Measurements from ENCODE around the gene C1QL4.

The C1QL4 gene

DNA sequence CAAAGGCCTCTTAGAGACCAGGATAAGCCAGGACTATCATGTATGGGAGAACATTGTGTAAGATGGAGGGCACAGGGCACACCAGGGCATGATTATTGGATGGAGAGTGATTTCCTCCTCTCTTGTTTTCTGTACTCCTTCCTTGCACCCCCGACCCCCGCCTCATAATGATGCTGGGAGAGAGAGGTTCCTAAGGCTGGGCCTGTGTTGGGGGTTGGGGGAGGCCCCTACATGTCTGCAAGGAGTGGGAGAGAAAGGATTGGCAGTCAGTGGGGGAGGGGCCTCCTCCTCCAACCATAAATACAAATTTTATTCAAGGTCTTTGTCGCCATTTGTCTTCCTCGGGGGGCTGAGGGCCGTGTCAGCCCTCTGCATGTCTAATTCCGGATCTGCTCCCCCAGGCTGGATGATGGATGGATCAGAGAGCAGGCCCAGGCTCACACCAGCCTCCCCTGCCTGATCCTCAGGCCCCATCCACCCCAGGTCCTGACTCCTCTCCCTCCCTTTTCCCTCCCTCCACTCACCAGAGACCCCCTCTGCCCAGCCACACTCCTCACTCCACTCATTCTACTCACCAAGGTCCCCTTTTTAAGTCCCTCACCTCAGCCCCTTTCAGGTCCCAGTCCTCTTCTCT is 2.0 kb upstream of the C1QL4 start:
- H3K18ac ChIP-seq (ENCODE audit: low read length), result no peak overlapping the region
- no peak overlapping the region for H2AFZ ChIP-seq (ENCODE audit: insufficient read depth, low read length, poor library complexity)
- no peak overlapping the region for H3K23ac ChIP-seq (ENCODE audit: low read length)
- H3K4me3 ChIP-seq (ENCODE audit: low read depth, low read length), result no peak overlapping the region
- H3K27me3 ChIP-seq (ENCODE audit: insufficient read depth, low read length), result peaks cover 86% of the 10 kb centered on the region
- H4K8ac ChIP-seq (ENCODE audit: low read depth, low read length), result no peak overlapping the region
- no peak overlapping the region for H3K4ac ChIP-seq (ENCODE audit: low read depth, low read length)
- no peak overlapping the region for H3K27ac ChIP-seq (ENCODE audit: low read depth, low read length)
- H3K4me2 ChIP-seq (ENCODE audit: low read length), result no peak overlapping the region
- no CpG with 5 or more reads among the region's 6 CpGs for WGBS (ENCODE audit: extremely low coverage, insufficient coverage, insufficient read length)
- no peak overlapping the region for H2BK120ac ChIP-seq (ENCODE audit: insufficient read depth, low read length, poor library complexity)
- H3K9me3 ChIP-seq (ENCODE audit: insufficient read depth, low read depth, low read length), result peaks cover 11% of the 10 kb centered on the region
- no peak overlapping the region for H2AK5ac ChIP-seq (ENCODE audit: low read length)
- no peak overlapping the region for H4K12ac ChIP-seq (ENCODE audit: low read depth, low read length)
- H3K79me1 ChIP-seq (ENCODE audit: low read length), result no peaks in the 10 kb centered on the region
- H4K91ac ChIP-seq (ENCODE audit: low read depth, low read length), result no peak overlapping the region
- no peak overlapping the region for H3K9ac ChIP-seq (ENCODE audit: low read length)
- H3K36me3 ChIP-seq (ENCODE audit: control insufficient read depth in 1 of 2, insufficient read depth in 2 of 2, low read length in 2 of 2), result no peaks in the 10 kb centered on the region
- no peak overlapping the region for H2BK12ac ChIP-seq (ENCODE audit: low read length)
- H3K4me1 ChIP-seq (ENCODE audit: control insufficient read depth in 1 of 2, insufficient read depth in 2 of 2, low read length in 2 of 2), result peaks cover 13 to 17% of the 10 kb centered on the region in 2 experiments
- H3K14ac ChIP-seq (ENCODE audit: low read length), result no peak overlapping the region
- no peaks in the 10 kb centered on the region for H3K79me2 ChIP-seq (ENCODE audit: control insufficient read depth, insufficient read depth, low read length, poor library complexity)
- no peak overlapping the region for H2BK5ac ChIP-seq (ENCODE audit: low read depth, low read length, poor library complexity)
- DNase-seq, result no peak

GRCh38 chr12:49335955-49336644 is 888 bp downstream of the C1QL4 start:
- WGBS (ENCODE audit: extremely low coverage, insufficient coverage, insufficient read length), result no CpG with 5 or more reads among the region's 72 CpGs
- H2BK5ac ChIP-seq (ENCODE audit: low read depth, low read length, poor library complexity), result no peak overlapping the region

DNA sequence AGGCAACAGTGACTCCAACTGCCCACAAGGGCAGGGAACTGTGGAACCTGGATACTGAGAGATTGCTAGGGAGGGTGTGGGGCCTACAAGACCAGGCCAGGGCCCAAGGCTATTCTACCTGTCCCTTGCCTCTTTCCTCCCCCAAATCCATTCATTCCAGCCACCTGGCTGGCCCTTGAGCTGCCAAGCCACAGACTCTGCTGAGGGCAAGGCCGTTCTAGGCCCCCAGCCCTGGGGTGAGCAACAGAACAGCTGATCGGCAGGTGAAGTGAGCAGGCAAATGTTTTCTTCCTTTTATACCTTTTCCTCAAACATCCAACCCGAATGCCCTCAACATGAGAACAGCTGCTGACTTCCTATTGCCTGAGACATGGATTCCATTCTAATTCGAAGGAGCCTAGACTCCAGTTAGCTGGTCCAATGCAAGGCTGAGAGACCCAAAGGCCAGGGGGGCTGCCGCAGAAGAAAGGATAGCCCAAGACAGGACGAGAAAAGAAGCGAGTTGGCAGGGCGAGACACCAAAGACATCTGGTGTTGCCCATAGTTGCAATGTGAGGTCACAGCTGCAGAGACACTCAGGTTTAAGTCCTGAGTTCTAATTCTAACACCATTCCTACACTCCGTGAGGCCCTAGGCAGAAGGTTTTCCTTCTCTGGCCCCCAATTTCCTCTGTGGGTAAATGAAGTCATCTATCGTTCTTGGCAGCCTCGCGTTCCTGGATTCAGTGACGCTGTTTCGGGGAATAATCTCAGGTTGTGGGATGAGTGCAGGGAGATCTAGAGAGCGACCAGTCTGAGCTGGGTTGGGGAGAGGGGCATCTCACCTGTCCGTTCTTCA is 1.7 kb downstream of the C1QL4 start:
- no CpG with 5 or more reads among the region's 16 CpGs for WGBS (ENCODE audit: extremely low coverage, insufficient coverage, insufficient read length)

More at GRCh38 chr12:49335955-49336644, 888 bp downstream of the C1QL4 start:
- Histone ChIP-seq H4K8ac (ENCODE audit: low read depth, low read length) (no peak overlapping the region), H2AFZ (ENCODE audit: insufficient read depth, low read length, poor library complexity) (no peak overlapping the region), H3K27me3 (ENCODE audit: insufficient read depth, low read length) (peaks cover 59% of the 10 kb centered on the region), H3K27ac (ENCODE audit: low read depth, low read length) (no peak overlapping the region), H4K91ac (ENCODE audit: low read depth, low read length) (no peak overlapping the region), H3K4me3 (ENCODE audit: low read depth, low read length) (no peak overlapping the region), H3K14ac (ENCODE audit: low read length) (no peak overlapping the region), H3K4me2 (ENCODE audit: low read length) (peak overlapping the region; percentile 72), H3K23ac (ENCODE audit: low read length) (no peak overlapping the region), H2AK5ac (ENCODE audit: low read length) (no peak overlapping the region), H3K79me1 (ENCODE audit: low read length) (no peaks in the 10 kb centered on the region), H2BK12ac (ENCODE audit: low read length) (no peak overlapping the region), H3K79me2 (ENCODE audit: control insufficient read depth, insufficient read depth, low read length, poor library complexity) (no peaks in the 10 kb centered on the region), H3K18ac (ENCODE audit: low read length) (no peak overlapping the region), H2BK120ac (ENCODE audit: insufficient read depth, low read length, poor library complexity) (no peak overlapping the region), H3K36me3 (ENCODE audit: control insufficient read depth in 1 of 2, insufficient read depth in 2 of 2, low read length in 2 of 2) (peaks cover 4 to 6% of the 10 kb centered on the region in 2 experiments), H3K4ac (ENCODE audit: low read depth, low read length) (no peak overlapping the region), H3K9ac (ENCODE audit: low read length) (no peak overlapping the region), H3K4me1 (ENCODE audit: control insufficient read depth in 1 of 2, insufficient read depth in 2 of 2, low read length in 2 of 2) (peaks cover 4 to 5% of the 10 kb centered on the region in 2 experiments), H4K12ac (ENCODE audit: low read depth, low read length) (no peak overlapping the region), H3K9me3 (ENCODE audit: insufficient read depth, low read depth, low read length) (peaks cover 11% of the 10 kb centered on the region)
- DNase-seq, result no peak

DNA sequence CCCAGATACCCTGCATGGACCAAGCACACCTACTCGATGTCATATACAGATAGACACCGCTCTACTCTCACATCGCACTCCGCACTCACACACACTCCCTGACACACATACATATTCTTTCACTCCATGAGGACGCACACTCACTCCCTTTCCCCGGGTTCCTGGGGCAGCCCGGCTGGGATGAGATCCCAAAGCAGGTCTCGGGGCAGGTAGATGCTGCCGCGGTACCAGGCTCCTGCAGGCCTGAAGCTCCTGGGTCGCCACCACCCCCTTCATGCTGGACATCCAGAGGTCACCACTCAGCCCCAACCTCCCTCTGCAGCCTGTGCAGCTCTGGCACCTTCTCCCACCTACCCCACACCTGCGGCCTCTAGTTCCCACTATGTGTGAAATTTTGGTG is 2.3 kb downstream of the C1QL4 start:
- Histone ChIP-seq H3K27ac (ENCODE audit: low read depth, low read length) (no peak overlapping the region), H3K23ac (ENCODE audit: low read length) (no peak overlapping the region), H4K8ac (ENCODE audit: low read depth, low read length) (no peak overlapping the region), H3K4me1 (ENCODE audit: control insufficient read depth in 1 of 2, insufficient read depth in 2 of 2, low read length in 2 of 2) (peaks cover 4 to 5% of the 10 kb centered on the region in 2 experiments), H3K4me3 (ENCODE audit: low read depth, low read length) (no peak overlapping the region), H3K79me2 (ENCODE audit: control insufficient read depth, insufficient read depth, low read length, poor library complexity) (no peaks in the 10 kb centered on the region), H2BK120ac (ENCODE audit: insufficient read depth, low read length, poor library complexity) (no peak overlapping the region), H3K14ac (ENCODE audit: low read length) (no peak overlapping the region), H2AFZ (ENCODE audit: insufficient read depth, low read length, poor library complexity) (no peak overlapping the region), H3K27me3 (ENCODE audit: insufficient read depth, low read length) (peaks cover 47% of the 10 kb centered on the region), H3K79me1 (ENCODE audit: low read length) (no peaks in the 10 kb centered on the region), H2BK12ac (ENCODE audit: low read length) (no peak overlapping the region), H2AK5ac (ENCODE audit: low read length) (no peak overlapping the region), H3K4ac (ENCODE audit: low read depth, low read length) (no peak overlapping the region), H3K9me3 (ENCODE audit: insufficient read depth, low read depth, low read length) (peaks cover 11% of the 10 kb centered on the region), H4K91ac (ENCODE audit: low read depth, low read length) (no peak overlapping the region), H3K4me2 (ENCODE audit: low read length) (no peak overlapping the region), H3K36me3 (ENCODE audit: control insufficient read depth in 1 of 2, insufficient read depth in 2 of 2, low read length in 2 of 2) (peaks cover 15 to 20% of the 10 kb centered on the region in 2 experiments), H4K12ac (ENCODE audit: low read depth, low read length) (no peak overlapping the region), H2BK5ac (ENCODE audit: low read depth, low read length, poor library complexity) (no peak overlapping the region), H3K9ac (ENCODE audit: low read length) (no peak overlapping the region), H3K18ac (ENCODE audit: low read length) (no peak overlapping the region)
- DNase-seq, result no peak
- WGBS (ENCODE audit: extremely low coverage, insufficient coverage, insufficient read length), result 100% methylated on average over 3 of the region's 12 CpGs

More for the DNA sequence above, 1.7 kb downstream of the C1QL4 start:
- Histone ChIP-seq H2AK5ac (ENCODE audit: low read length) (no peak overlapping the region), H3K9ac (ENCODE audit: low read length) (no peak overlapping the region), H2AFZ (ENCODE audit: insufficient read depth, low read length, poor library complexity) (no peak overlapping the region), H3K36me3 (ENCODE audit: control insufficient read depth in 1 of 2, insufficient read depth in 2 of 2, low read length in 2 of 2) (peaks cover 10 to 13% of the 10 kb centered on the region in 2 experiments), H3K79me2 (ENCODE audit: control insufficient read depth, insufficient read depth, low read length, poor library complexity) (no peaks in the 10 kb centered on the region), H2BK5ac (ENCODE audit: low read depth, low read length, poor library complexity) (no peak overlapping the region), H2BK12ac (ENCODE audit: low read length) (no peak overlapping the region), H4K8ac (ENCODE audit: low read depth, low read length) (no peak overlapping the region), H2BK120ac (ENCODE audit: insufficient read depth, low read length, poor library complexity) (no peak overlapping the region), H3K4ac (ENCODE audit: low read depth, low read length) (no peak overlapping the region), H3K23ac (ENCODE audit: low read length) (no peak overlapping the region), H3K27me3 (ENCODE audit: insufficient read depth, low read length) (peaks cover 53% of the 10 kb centered on the region), H3K27ac (ENCODE audit: low read depth, low read length) (no peak overlapping the region), H3K9me3 (ENCODE audit: insufficient read depth, low read depth, low read length) (peaks cover 11% of the 10 kb centered on the region), H3K79me1 (ENCODE audit: low read length) (no peaks in the 10 kb centered on the region), H3K4me1 (ENCODE audit: control insufficient read depth in 1 of 2, insufficient read depth in 2 of 2, low read length in 2 of 2) (peaks cover 4 to 5% of the 10 kb centered on the region in 2 experiments), H3K18ac (ENCODE audit: low read length) (no peak overlapping the region), H3K14ac (ENCODE audit: low read length) (no peak overlapping the region), H3K4me2 (ENCODE audit: low read length) (no peak overlapping the region), H4K12ac (ENCODE audit: low read depth, low read length) (no peak overlapping the region), H4K91ac (ENCODE audit: low read depth, low read length) (no peak overlapping the region), H3K4me3 (ENCODE audit: low read depth, low read length) (no peak overlapping the region)
- DNase-seq, result no peak

Measured in trophoblast cell (in vitro differentiated cells and primary cell).